ENCODE data around the gene PDE8B. TPM values are rescaled to one million over a fixed set of nuclear protein-coding genes. Genes with fewer than 3 reads are reported as not detected.
"Not testable (repeated sequence)": the region's sequence is repeated elsewhere in the genome, so short reads cannot be mapped to it uniquely, and the experiment has no call there.

PDE8B gene
- total RNA-seq, 6 experiments from 2014 or later: 1.2 to 5.4 (median 2.4) TPM

DNA sequence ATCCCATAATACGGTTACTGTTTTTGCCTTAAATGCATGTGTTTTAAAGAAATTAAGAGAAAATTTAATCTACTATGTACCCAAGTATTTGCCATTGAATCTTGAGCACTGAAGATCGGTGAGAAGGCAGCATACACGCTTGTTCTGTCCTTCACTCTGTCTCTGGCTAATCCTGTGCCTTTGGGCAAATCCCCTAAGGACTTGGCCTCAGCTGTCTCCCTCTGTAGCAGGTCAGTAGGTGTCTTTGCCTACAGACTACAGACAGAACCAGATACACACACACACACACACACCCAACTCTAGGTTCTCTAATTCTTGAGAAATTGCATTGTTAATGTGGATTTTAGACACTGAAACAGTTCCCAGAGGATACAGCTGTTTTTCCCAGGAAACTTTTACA lies 164.2 kb downstream of the PDE8B start:
- no peak for DNase-seq
- Histone ChIP-seq H3K4me1 (no peaks in the 10 kb centered on the region), H3K4me3 (no peak overlapping the region), H3K9me3 (no peaks in the 10 kb centered on the region), H3K27ac (no peak overlapping the region), H3K27me3 (no peaks in the 10 kb centered on the region), H3K36me3 (no peaks in the 10 kb centered on the region)
- intact Hi-C loops (cut with DNase I): no loop called here
- no peak for ATAC-seq
- no peak for TF ChIP-seq POLR2A (IDR thresholded peaks at IDR 0.05)
- TF ChIP-seq, protein P1, sequence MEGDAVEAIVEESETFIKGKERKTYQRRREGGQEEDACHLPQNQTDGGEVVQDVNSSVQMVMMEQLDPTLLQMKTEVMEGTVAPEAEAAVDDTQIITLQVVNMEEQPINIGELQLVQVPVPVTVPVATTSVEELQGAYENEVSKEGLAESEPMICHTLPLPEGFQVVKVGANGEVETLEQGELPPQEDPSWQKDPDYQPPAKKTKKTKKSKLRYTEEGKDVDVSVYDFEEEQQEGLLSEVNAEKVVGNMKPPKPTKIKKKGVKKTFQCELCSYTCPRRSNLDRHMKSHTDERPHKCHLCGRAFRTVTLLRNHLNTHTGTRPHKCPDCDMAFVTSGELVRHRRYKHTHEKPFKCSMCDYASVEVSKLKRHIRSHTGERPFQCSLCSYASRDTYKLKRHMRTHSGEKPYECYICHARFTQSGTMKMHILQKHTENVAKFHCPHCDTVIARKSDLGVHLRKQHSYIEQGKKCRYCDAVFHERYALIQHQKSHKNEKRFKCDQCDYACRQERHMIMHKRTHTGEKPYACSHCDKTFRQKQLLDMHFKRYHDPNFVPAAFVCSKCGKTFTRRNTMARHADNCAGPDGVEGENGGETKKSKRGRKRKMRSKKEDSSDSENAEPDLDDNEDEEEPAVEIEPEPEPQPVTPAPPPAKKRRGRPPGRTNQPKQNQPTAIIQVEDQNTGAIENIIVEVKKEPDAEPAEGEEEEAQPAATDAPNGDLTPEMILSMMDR (IDR thresholded peaks at IDR 0.05): no peak
- WGBS (ENCODE audit: insufficient coverage, low coverage, low lambda C conversion rate, missing lambda C conversion rate): 100% methylated on average over 3 of the region's 3 CpGs

DNA sequence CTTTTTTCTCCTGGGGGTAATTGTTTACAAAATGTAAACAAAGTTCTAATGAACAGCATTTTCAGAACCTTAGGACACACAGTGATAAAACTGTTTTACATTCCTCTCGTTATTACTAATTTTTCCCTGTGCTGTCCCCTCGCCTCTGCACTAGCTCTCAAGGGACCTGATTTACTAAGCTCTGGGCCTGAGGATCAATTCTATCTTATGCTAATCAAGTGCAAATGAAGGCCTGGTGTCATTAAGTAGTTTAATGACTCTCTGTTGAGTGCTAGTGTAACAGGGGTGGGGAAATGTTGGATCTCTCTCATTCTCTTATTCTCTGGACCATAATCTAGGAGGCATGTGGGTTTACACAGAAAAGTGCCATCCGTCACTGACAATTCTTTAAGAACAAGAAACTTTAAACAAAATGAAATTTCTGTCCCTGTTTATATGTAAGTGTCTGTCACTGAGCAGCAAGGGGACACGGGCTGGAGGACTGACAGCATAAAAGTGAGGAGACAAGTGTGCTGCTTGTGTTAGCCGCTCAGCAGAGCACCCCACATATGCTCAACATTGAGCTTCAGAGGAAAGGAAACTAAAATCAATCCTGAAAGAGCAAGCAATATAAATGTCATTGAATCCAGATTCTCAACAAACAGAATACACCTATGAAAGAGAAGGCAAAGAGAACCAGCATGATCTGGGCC lies 166.3 kb downstream of the PDE8B start:
- Histone ChIP-seq H3K36me3 (no peaks in the 10 kb centered on the region), H3K27me3 (no peaks in the 10 kb centered on the region), H3K4me3 (no peak overlapping the region), H3K27ac (no peak overlapping the region), H3K4me1 (no peaks in the 10 kb centered on the region), H3K9me3 (no peaks in the 10 kb centered on the region)
- TF ChIP-seq POLR2A (IDR thresholded peaks at IDR 0.05): no peak
- TF ChIP-seq, protein P1 (IDR thresholded peaks at IDR 0.05): no peak
- intact Hi-C loops (cut with DNase I): no loop called here
- 72% methylated on average over 5 of the region's 5 CpGs for WGBS (ENCODE audit: insufficient coverage, low coverage, low lambda C conversion rate, missing lambda C conversion rate)
- ATAC-seq (no peak), DNase-seq (no peak)

DNA sequence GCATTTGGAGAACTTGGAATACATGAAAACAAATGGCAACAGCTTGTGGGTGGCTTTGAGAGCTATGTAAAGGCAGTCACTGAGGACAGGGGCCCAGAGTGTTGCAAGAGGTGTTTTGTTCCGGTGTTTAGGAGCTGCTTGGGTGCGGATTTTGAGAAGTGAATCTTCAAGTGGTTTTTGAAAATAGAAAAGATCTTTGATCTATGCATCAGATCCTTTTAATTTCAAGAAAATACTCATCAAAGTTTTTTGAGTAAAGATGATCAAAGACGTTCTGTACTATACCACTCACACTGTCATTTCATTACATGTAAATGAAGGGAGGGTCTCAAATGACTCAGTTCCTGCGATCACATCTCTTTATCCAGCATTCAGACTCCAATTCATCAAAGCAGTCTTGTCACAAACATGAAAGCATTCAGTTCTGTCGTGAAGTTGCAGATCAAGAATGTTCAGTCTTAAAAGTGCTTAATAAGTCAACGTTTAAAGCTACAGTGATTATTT lies 169.1 kb downstream of the PDE8B start:
- no peaks in the 10 kb centered on the region for H3K4me1 ChIP-seq
- no peak for ATAC-seq
- no peak for DNase-seq
- WGBS (ENCODE audit: insufficient coverage, low coverage, low lambda C conversion rate, missing lambda C conversion rate): 50% methylated on average over 6 of the region's 6 CpGs
- H3K36me3 ChIP-seq: no peaks in the 10 kb centered on the region
- intact Hi-C loops (cut with DNase I): no loop called here
- no peak overlapping the region for H3K4me3 ChIP-seq
- TF ChIP-seq POLR2A (IDR thresholded peaks at IDR 0.05): no peak
- H3K27ac ChIP-seq: no peak overlapping the region
- H3K9me3 ChIP-seq: no peaks in the 10 kb centered on the region
- H3K27me3 ChIP-seq: no peaks in the 10 kb centered on the region

DNA sequence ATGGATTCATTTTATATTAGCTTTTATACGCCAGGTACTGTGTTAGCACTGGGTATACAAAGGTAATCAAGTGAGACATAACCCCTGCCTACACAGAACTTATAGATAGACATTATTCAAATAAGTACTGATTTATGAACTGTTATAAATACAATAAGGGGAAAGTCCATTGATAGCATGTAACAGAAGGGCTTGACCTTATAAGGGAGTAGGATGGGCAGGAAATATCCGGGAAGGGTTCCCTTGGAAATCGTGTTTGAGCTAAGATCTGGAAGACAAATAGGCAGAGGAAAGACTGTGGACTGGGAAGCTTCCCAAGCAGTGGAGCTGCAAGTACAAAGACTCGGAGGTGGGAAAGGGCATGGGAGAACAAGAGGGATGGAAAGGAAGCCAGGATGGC lies 170.2 kb downstream of the PDE8B start:
- Histone ChIP-seq H3K9me3 (no peaks in the 10 kb centered on the region), H3K27me3 (no peaks in the 10 kb centered on the region), H3K4me3 (no peak overlapping the region), H3K27ac (no peak overlapping the region), H3K4me1 (no peaks in the 10 kb centered on the region), H3K36me3 (no peaks in the 10 kb centered on the region)
- ATAC-seq (no peak), DNase-seq (no peak)
- WGBS (ENCODE audit: insufficient coverage, low coverage, low lambda C conversion rate, missing lambda C conversion rate): 65% methylated on average over 4 of the region's 4 CpGs
- intact Hi-C loops (cut with DNase I): no loop called here
- TF ChIP-seq, protein P1 (IDR thresholded peaks at IDR 0.05): no peak
- no peak for TF ChIP-seq POLR2A (IDR thresholded peaks at IDR 0.05)

DNA sequence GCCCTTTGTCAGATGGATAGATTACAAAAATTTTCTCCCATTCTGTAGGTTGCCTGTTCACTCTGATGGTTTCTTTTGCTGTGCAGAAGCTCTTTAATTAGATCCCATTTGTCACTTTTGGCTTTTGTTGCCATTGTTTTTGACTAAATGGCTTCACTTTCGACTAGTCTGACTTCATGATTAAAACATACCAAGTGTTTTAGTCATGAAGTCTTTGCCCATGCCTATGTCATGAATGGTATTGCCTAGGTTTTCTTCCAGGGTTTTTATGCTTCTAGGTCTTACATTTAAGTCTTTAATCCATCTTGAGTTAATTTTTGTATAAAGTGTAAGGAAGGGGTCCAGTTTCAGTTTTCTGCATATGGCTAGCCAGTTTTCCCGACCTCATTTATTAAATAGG lies 172.9 kb downstream of the PDE8B start:
- H3K4me1 ChIP-seq; DNase-seq; H3K36me3 ChIP-seq; intact Hi-C loops (cut with DNase I); H3K27ac ChIP-seq; ATAC-seq; H3K27me3 ChIP-seq; H3K4me3 ChIP-seq; H3K9me3 ChIP-seq: not testable (repeated sequence)
- WGBS (ENCODE audit: insufficient coverage, low coverage, low lambda C conversion rate, missing lambda C conversion rate): 83% methylated on average over 2 of the region's 2 CpGs

DNA sequence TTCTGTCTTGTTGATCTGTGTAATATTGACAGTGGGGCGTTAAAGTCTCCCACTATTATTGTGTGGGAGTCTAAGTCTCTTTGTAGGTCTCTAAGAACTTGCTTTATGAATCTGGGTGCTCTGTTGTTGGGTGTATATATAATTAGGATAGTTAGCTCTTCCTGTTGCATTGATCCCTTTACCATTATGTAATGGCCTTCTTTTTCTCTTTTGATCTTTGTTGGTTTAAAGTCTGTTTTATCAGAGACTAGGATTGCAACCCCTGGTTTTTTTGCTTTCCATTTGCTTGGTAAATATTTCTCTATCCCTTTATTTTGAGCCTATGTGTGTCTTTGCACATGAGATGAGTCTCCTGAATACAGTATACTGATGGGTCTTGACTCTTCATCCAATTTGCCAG lies 175.9 kb downstream of the PDE8B start:
- intact Hi-C loops (cut with DNase I); H3K27me3 ChIP-seq; H3K4me1 ChIP-seq; ATAC-seq; H3K4me3 ChIP-seq; H3K9me3 ChIP-seq; H3K27ac ChIP-seq; H3K36me3 ChIP-seq; DNase-seq: not testable (repeated sequence)
- 88% methylated on average over 1 of the region's 1 CpG for WGBS (ENCODE audit: insufficient coverage, low coverage, low lambda C conversion rate, missing lambda C conversion rate)

Data from right lobe of liver (tissue), 6 donors.